GM19468 (cell line): Measurements from ENCODE around the gene SHKBP1.
"Not testable (repeated sequence)": the region's sequence is repeated elsewhere in the genome, so short reads cannot be mapped to it uniquely, and the experiment has no call there.

Experiments used
- ATAC-seq: cut with Tn5 transposase; IDR thresholded peaks from one replicate; pipeline ENCODE4 v1.9.1; 2021; ENCODE audit warnings: mild to moderate bottlenecking, moderate library complexity, moderate number of reproducible peaks; ENCODE audit not compliant: unreplicated experiment; ENCODE audit errors: extremely low read depth

The SHKBP1 gene, protein sequence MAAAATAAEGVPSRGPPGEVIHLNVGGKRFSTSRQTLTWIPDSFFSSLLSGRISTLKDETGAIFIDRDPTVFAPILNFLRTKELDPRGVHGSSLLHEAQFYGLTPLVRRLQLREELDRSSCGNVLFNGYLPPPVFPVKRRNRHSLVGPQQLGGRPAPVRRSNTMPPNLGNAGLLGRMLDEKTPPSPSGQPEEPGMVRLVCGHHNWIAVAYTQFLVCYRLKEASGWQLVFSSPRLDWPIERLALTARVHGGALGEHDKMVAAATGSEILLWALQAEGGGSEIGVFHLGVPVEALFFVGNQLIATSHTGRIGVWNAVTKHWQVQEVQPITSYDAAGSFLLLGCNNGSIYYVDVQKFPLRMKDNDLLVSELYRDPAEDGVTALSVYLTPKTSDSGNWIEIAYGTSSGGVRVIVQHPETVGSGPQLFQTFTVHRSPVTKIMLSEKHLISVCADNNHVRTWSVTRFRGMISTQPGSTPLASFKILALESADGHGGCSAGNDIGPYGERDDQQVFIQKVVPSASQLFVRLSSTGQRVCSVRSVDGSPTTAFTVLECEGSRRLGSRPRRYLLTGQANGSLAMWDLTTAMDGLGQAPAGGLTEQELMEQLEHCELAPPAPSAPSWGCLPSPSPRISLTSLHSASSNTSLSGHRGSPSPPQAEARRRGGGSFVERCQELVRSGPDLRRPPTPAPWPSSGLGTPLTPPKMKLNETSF

DNA sequence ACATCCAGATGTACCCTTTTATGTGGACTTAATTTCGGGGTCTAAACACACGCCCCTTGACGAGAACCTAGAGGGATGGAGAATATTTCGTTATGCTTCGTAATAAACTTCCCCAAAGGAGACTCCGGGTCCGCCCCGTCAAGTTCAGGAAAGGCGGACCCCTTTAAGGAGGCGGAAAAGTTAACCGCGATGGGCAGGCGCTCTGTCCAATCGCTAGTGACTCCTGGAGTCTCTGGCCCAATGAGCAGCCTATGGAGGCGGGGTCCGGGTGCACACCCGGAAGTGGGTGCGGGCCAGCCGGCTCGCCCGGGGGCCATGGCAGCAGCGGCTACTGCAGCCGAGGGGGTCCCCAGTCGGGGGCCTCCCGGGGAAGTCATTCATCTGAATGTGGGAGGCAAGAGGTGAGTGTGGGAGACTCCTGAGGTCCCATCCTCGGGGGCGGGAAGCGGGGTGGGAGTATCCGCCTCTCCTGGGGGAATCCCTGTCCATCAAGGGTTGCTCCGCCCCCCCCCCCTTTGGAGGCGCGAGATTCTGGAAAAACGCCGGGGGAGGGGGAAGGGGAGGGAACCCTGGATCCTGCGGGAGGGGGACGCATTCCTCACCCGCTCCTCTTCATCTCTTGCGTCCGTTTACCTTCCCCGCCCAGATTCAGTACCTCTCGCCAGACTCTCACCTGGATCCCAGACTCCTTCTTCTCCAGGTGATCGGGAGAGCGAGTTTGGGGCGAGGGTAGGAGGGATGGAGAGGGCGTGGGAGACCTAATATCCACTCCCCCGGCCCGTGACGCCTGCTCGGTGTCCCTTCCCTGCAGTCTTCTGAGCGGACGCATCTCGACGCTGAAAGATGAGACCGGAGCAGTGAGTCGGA is at the start of gene SHKBP1:
TSS of gene SHKBP1 (plus strand) at position 289 of the 867 bp plus-strand sequence. CDS start at position 316, 27 bp downstream.
- peak; percentile 86 for ATAC-seq

DNA sequence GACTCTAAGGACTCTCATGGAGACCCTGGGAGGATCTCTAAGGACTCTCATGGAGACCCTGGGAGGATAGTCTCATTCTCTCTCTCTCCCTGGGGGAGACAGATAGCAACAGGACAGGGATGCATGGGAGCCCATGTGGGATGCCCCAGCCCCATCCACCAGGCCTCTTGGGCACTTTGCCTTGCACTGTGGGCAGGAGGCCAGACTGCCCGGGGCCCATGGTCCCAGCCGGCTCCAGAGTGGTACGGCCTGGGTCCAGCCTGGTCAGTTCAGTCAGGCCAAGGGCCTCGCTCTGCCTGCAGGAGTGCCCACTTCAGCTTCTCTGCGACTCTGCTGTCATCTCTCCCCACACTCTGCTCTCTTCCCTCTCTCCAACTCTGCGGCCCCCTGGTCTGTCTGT is 48.6 kb upstream of the SHKBP1 start:
- ATAC-seq = no peak

DNA sequence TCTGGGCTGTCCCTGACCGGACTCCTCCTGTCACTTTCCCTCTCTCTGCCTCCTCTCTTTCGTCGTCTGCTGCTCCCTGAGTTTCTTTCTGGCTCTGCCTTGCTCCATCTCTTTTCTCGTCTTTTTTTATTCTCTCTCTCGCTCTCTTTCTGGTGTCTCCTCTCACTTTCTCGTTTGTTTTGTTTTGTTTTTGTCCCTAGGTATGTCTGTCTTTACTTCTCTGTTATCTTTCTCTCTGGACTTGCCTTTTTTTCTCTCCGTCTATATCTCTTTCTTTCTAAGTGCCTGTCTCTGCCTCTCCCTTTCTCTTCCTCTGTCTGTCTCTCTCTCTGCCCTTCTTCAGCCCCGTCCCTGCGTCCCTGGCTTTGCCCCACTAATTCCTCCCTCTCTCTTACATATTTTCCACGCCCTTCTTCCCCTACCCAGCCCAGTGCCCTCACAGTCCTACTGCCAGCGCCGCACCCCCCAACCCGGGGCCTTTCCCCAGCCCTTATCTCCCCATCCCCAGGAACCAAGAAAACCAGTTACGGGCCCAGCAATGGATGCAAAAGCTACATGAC is 48.1 kb upstream of the SHKBP1 start:
- ATAC-seq = no peak

DNA sequence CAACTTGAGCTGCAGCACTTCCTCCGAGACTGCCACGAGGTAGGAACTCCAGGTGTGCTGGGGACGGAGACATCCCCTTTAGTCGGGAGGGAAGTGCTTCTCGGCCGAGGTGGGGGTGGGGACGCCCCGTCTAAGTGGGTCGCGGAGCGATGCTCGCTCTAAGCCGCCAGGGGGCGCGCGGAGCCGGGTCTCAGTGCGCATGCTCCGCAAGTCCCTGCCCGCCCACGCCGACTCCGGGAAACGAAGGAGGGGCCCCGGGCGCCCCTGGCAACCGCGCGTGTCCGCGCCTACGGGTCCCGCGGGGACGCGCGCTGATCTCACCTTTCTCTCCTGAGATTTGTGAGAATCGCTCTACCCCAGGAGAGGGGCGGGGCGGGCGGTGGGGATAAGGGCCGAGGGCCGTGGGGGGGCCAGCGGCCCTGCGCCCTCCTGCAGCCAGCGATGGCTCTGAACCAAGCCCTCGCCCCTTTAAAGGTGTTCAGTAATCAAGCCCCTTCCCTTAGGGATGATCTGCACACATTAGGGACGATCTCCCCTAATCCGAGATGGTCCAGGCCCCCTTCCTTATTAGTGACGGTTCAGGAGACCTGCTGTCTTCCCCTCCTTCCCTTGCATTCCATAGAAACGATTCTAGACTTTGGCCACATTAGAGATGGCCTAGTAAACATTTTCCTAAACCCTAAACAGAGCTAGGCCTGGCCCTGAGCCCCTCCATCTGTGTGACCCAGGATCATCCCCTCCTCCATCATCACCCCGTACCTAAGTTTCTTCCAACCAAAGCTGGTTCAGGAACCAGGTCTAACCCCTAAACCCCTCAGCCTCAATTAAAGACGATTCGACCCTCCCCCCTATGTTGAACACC is 47.3 kb upstream of the SHKBP1 start:
- peak; percentile 24 for ATAC-seq

DNA sequence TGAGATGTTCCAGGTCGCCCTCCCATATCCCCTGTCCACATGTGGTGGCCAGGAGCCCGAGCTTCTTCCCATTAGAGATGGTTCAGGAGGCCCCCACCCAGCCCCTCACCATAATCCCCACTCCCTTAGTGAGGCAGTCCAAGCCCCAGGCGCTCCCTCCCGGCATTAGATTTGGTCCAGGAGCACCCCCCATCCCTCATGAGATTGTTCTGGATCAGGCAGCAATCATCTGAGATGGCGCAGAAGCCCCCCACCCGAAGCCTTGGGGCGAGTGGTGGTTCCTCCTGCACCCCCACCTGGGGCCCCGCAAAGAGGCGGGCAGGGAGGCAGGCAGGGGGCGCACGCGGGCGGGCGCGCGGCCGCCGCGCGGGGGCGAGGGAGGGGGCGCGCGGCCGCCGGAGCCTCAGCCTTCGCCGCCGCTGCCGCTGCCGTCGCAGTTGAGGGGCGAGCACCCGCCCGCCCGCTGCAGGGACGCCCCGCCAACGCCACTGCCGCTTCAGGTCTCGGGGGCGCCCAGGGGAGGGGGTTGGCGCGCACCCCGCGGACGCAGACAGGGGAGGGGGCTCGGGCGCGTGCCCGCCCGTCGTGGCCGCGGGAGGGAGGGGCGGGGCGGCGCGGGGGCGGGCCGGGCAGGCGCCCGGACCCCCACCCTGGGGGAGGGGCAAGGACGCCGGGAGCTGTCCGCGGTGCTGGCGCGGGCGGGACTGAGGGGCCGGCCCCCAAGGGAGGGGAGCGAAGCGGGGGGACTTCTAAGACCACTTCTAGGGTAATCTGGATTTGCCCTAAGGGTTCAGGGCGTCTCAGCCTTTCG is 46.4 kb upstream of the SHKBP1 start:
- ATAC-seq = no peak

DNA sequence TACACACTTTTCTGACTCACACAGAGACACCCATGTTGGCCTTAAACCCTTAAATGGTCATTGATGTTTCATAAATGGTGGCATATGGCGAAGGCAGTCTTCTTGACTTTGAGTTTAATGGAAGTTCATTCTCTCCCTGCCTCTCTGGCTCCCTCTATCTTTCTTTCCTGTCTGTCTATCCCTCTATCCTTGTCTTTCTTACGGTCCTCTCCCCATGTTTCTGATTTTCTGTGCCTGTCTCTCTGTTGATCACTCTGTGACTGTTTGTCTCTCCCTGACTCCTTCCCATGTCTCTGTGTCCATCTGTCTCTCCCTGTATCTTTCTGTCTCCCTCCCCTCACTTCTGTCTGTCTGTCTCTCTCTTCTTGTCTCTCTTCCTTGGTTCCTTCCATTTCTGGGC is 43.2 kb upstream of the SHKBP1 start:
- ATAC-seq = no peak

DNA sequence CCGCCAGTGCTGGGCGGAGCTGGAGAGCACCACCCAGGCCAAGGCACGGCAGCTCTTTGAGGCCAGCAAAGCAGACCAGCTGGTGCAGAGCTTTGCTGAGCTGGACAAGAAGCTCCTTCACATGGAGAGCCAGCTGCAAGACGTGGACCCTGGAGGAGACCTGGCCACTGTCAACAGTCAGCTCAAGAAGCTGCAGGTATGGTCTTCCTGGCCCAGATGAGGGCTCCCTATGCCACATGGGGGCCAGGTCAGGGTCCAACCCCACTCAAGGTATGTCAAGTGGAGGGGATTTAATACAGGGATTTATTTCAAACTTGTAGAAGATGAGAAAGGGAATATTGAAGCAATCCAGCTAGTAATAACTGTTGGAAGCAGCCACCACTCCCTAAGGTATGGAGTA is 42.5 kb upstream of the SHKBP1 start:
- ATAC-seq = no peak

DNA sequence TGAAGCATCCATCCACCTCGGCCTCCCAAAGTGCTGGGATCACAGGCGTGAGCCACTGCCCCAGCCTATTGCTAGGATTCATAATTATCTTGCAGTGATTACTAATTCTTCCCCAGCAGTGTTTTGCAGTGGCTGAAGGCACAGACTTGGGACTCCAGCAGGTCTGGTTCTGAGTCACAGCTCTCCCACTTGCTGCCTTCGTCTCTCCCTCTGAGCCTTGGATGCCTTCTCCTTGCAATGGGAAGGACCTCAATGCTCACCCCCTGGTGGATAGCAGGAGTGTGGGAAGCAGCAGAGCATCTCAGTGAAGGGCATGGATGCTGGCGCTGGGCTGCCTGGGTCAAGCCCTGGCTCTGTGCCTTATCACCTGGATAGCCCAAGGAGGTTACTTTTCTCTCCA is 37.6 kb upstream of the SHKBP1 start:
- ATAC-seq = no peak

DNA sequence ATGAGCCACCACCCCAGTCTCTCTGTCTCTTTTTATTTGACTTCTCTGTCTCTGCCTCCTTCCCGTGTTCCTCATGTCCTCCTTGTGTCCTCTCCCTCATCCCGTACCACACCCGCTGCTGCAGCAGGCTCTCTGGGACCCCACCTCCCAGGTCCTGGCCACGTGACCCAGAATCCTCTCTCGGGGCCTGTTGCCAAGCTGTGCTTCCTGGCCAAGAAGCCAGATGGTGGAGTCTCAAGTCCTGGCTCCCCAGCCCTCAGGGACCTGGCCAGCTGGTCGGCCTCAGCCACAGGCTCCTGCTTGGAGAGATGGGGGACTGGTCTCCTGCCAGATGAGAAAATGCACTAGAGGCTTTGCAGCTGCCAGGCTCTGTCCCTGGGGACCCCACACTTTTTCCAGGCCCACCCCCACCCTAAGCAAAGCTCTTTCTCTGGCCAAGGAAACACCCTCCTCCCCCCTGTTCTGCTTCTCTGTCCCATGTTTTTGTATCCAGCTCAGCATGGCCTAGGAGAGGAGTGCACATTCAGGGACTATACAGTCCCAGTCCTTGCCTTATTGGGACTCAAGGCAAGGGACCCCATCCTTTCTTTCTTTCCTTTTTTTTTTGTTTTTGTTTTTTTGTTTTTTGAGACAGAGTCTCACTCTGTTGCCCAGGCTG is 34.3 kb upstream of the SHKBP1 start:
- no peak for ATAC-seq

DNA sequence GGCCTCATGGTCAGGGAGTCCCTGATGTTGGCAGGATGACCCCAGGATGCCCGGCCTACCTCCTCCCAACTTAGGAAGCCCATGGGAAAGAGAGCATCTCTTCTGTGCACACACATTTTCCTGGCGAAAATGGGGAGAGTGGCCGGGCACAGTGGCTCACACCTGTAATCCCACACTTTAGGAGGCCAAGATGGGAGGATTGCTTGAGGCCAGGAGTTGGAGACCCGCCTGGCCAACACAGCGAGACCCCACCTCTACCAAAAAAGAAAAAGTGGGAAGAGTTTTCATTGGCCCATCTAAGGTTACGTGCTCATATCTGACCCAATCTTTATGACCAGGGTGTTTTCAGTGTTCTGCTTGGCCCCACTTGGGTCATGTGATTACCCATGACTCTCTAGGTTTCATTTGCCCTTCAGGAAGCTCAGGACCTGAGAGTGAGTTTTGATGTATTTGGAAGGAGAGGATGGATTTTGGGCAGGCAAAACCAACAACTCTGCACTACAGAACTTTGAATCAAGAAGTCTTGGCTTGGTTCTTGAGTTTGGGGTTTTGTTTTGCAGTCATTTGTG is 33.6 kb upstream of the SHKBP1 start:
- ATAC-seq = no peak

DNA sequence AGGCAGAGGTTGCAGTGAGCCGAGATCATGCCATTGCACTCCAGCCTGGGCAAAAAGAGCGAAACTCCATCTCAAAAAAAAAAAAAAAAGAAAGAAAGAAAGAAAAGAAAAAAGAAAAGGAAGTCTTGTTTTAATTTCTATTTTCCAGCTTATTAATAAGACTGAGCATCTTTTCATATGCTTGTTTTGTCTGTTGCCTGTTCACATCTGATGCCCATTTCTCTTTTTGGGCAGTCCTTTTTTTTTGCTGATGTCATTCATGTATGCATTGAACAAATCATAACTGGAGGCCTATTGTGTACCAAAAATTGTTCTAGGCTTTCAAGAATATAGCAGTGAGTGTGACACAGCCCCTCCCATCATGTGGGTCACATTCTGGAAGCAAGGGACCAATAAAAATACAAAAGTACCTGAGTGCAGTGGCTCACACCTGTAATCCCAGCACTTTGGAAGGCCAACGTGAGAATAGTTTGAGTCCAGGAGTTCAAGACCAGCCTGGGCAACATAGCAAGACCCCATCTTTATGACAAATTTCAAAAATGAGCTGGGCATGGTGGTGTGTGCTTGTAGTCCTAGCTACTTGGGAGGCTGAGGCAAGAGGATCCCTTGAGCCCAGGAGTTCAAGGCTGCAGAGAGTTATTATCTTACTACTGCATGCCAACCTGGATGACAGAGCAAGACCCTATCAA is 30.4 kb upstream of the SHKBP1 start:
- not testable (repeated sequence) for ATAC-seq

DNA sequence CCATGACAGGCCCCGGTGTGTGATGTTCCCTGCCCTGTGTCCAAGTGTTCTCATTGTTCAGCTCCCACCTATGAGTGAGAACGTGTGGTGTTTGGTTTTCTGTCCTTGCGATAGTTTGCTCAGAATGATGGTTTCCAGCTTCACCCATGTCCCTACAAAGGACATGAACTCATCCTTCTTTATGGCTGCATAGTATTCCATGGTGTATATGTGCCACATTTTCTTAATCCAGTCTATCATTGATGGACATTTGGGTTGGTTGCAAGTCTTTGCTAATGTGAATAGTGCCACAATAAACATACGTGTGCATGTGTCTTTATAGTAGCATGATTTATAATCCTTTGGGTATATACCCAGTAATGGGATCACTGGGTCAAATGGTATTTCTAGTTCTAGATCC is 29.5 kb upstream of the SHKBP1 start:
- not testable (repeated sequence) for ATAC-seq

DNA sequence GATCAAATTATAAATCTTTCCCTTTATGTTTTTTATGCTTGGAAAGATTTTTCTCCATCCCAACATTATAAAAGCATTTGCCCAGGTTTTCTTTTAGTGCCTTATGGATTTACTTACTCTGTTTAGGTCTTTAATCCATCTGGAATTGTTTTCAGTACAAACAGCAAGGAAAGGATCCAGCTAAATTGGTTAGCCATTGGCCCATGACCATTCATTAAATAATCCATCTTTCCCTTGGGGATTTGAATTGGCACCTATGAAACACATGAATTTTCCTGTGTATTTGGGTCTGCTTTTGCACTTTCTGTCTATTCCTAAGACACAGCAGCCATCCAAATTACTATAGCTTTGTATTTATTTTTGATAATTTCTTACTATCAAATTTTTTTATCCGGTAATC is 28.8 kb upstream of the SHKBP1 start:
- no peak for ATAC-seq

DNA sequence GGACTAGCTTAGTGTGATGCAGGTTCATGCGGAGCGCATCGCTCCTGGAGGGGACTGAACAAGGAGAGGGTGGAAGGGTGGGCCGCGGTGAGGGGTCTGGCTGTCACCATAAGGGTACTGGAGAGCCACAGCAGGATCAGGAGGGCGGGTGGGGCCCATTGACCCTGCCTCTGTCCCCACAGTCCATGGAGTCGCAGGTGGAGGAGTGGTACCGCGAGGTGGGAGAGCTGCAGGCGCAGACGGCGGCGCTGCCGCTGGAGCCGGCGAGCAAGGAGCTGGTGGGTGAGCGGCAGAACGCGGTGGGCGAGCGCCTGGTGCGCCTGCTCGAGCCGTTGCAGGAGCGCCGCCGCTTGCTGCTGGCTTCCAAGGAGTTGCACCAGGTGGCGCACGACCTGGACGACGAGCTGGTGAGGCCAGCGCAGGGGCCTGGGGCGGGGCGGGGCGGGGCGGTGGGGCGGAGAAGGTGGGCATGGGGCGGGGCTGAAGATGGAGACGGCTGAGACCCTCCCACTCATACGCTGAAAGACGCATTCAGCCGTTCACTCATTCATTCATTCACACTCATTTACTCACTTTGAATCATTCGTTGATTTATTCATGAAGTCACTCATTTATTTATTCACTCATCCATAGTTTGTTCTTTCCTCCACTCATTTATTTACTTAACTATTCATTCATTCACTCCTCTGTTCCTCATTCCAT is 27.5 kb upstream of the SHKBP1 start:
- no peak for ATAC-seq

DNA sequence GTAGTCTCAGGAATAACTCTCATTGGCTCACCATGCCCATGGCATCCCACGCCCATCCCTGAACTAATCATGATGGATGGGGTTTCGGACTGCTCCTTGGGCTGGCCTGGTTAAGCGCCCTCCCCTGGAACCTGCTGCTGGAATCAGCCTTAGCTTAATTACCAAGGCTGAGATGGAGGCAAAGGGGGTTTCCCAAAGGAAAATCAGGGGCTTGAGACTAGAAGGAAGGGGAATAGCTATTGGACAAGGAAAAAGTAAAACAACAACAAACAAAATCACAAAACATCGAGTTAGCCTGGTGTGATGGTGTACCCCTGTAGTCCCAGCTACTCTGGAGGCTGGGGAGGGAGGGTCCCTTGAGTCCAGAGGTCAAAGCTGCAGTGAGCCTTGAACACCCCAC is 25.7 kb upstream of the SHKBP1 start:
- ATAC-seq = no peak

DNA sequence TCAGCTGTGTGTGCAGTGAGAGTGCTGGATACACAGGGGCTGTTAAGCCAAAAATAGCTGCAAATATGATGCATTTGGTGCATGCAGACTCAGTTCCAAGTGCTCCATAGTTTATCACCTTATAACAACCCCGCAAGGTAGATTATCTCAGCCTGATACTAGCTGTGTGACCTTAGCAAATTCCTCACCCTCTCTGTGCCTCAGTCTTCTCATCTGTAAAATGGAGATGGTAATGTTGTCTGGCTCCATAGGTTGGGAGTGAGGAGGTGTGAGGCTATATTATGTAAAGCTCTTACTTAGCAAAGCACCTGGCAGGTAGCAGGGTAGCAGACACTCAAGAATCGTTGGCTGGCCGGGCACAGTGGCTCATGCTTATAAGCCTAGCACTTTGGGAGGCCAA is 23.8 kb upstream of the SHKBP1 start:
- no peak for ATAC-seq
